ENCODE measurements around the gene CNTN5.

DNA sequence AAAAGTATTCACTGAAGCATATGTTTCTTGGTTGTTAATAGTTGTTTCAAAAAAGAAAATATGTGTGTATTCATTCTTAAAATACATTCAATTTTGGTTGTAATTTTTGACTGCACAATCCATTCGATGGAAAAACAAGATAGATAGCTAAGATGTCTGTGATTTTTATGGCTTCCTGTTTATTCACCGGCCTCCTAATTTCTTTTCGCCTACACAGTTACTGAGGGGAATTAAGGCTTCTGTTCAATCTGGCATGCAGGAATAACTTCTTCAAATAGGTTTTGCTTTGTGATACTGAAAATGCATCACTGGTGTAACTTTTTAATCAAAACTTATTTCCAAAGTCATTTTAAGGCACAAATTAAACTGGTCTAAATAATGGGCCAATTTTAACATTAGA lies 1375.5 kb downstream of the CNTN5 start:
- TF ChIP-seq CTCF (IDR thresholded peaks at IDR 0.05) (no peak), POLR2A (IDR thresholded peaks at IDR 0.05) (no peak)

Data from esophagus squamous epithelium (tissue), 4 donors.